ENCODE measurements around the gene NUP214.

DNA sequence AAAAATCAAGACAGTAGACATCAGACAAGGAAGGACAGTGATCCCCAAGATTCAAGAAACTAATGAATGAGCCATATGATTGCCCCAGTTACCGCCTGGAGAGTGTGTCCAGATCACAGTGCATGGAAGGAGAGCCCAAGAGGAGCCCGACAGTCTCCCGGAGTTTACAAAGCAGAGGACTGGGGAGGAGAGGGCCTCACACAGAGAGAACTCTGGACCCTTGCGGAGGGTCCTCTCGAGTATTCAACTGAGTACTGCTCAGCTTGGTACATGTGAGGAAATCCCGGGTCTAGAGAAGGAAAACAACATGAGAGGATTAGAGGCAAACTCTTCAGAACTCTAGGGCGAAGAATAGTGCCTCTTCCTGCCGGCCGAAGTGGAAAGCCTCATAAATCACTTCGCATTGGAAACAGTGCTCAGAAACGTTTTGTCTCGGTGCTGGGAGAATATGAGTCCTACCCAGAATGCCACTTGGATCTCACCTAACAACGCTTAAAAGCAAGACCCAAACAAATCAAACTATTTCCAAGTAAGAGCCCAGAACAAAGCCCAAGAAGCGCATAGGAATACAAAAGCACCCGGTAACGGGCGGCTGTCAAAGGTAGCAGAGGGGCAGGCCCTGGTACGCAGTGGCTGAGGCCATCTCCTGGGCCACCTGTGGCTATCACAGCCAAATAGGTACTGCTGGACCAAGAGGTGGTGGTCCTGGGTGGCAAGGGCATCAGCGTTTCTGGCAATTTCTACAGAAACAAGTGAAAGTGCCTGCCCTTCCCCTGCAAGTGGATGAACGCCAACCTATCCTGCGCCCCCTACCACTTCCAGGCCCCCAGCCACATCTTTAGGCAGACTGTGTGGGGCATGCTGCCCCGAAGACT is 114.9 kb downstream of the NUP214 start:
- TF ChIP-seq, protein P1, sequence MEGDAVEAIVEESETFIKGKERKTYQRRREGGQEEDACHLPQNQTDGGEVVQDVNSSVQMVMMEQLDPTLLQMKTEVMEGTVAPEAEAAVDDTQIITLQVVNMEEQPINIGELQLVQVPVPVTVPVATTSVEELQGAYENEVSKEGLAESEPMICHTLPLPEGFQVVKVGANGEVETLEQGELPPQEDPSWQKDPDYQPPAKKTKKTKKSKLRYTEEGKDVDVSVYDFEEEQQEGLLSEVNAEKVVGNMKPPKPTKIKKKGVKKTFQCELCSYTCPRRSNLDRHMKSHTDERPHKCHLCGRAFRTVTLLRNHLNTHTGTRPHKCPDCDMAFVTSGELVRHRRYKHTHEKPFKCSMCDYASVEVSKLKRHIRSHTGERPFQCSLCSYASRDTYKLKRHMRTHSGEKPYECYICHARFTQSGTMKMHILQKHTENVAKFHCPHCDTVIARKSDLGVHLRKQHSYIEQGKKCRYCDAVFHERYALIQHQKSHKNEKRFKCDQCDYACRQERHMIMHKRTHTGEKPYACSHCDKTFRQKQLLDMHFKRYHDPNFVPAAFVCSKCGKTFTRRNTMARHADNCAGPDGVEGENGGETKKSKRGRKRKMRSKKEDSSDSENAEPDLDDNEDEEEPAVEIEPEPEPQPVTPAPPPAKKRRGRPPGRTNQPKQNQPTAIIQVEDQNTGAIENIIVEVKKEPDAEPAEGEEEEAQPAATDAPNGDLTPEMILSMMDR (IDR thresholded peaks at IDR 0.05) = no peak
- no peak for TF ChIP-seq EZH2phosphoT487 (IDR thresholded peaks at IDR 0.05; ENCODE audit: borderline replicate concordance, low read depth)
- TF ChIP-seq TAF1 (IDR thresholded peaks at IDR 0.05; ENCODE audit: borderline replicate concordance, low read depth, low read length) = no peak
- no peak for TF ChIP-seq YY1 (IDR thresholded peaks at IDR 0.05; ENCODE audit: low read depth)
- no peak for TF ChIP-seq GATA2 (CRISPR knock-in tag; IDR thresholded peaks at IDR 0.05)
- no peak for TF ChIP-seq MXI1 (IDR thresholded peaks at IDR 0.05; ENCODE audit: low read depth, low read length)
- TF ChIP-seq TEAD4 (IDR thresholded peaks at IDR 0.05; ENCODE audit: borderline replicate concordance, insufficient read depth) = no peak
- no peak for TF ChIP-seq POLR2AphosphoS5 (IDR thresholded peaks at IDR 0.05; ENCODE audit: low read depth, low read length)
- TF ChIP-seq, protein P2, sequence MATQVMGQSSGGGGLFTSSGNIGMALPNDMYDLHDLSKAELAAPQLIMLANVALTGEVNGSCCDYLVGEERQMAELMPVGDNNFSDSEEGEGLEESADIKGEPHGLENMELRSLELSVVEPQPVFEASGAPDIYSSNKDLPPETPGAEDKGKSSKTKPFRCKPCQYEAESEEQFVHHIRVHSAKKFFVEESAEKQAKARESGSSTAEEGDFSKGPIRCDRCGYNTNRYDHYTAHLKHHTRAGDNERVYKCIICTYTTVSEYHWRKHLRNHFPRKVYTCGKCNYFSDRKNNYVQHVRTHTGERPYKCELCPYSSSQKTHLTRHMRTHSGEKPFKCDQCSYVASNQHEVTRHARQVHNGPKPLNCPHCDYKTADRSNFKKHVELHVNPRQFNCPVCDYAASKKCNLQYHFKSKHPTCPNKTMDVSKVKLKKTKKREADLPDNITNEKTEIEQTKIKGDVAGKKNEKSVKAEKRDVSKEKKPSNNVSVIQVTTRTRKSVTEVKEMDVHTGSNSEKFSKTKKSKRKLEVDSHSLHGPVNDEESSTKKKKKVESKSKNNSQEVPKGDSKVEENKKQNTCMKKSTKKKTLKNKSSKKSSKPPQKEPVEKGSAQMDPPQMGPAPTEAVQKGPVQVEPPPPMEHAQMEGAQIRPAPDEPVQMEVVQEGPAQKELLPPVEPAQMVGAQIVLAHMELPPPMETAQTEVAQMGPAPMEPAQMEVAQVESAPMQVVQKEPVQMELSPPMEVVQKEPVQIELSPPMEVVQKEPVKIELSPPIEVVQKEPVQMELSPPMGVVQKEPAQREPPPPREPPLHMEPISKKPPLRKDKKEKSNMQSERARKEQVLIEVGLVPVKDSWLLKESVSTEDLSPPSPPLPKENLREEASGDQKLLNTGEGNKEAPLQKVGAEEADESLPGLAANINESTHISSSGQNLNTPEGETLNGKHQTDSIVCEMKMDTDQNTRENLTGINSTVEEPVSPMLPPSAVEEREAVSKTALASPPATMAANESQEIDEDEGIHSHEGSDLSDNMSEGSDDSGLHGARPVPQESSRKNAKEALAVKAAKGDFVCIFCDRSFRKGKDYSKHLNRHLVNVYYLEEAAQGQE (IDR thresholded peaks at IDR 0.05; ENCODE audit: low read depth, low read length) = no peak
- TF ChIP-seq, protein P3, sequence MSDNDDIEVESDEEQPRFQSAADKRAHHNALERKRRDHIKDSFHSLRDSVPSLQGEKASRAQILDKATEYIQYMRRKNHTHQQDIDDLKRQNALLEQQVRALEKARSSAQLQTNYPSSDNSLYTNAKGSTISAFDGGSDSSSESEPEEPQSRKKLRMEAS (IDR thresholded peaks at IDR 0.05; ENCODE audit: low read depth) = no peak
- no peak for TF ChIP-seq FOXM1 (IDR thresholded peaks at IDR 0.05; ENCODE audit: low read depth)
- TF ChIP-seq MEF2A (IDR thresholded peaks at IDR 0.05; ENCODE audit: borderline replicate concordance, low read depth) = no peak
- TF ChIP-seq RCOR1 (IDR thresholded peaks at IDR 0.05; ENCODE audit: low read length) = no peak

Measured in SK-N-SH (cell line).